B cell (primary cell): Measurements from ENCODE around the gene ZNF345. TPM values are rescaled to one million over a fixed set of nuclear protein-coding genes. Genes with fewer than 3 reads are reported as not detected.

Experiments used
- ATAC-seq: fragments of 200-7000 bp; cut with Tn5 transposase; one replicate; pipeline ENCODE4 v1.10.0; 2021; ENCODE audit warnings: low read depth, mild to moderate bottlenecking, moderate number of reproducible peaks, moderate library complexity
- CTCF ChIA-PET: fragments of 350-600 bp; sonication (Branson Sonifier 250); formaldehyde crosslinking; loops from one replicate; lab custom pipeline; 2021; ENCODE audit warnings: antibody characterized with exemption, inconsistent platforms; lab: Charles Lee
- POLR2A ChIA-PET: fragments of 350-600 bp; sonication (Branson Sonifier 250); formaldehyde crosslinking; loops from one replicate; lab custom pipeline; 2021; ENCODE audit warnings: antibody characterized with exemption; lab: Charles Lee
- DNase-seq: peaks from one replicate; pipeline ENCODE4 v3.0.0; 2013
- H2AFZ ChIP-seq: 2 replicates; pipeline ENCODE4 v1.6.1; 2012; ENCODE audit warnings: mild to moderate bottlenecking, low read depth, low read length; ENCODE audit not compliant: insufficient read depth, poor library complexity, severe bottlenecking
- H3K27ac ChIP-seq, 2 donors: 1 replicate in 1 of 2; 2 replicates in 1 of 2; pipeline ENCODE4 v1.5.1; 2012 to 2013; ENCODE audit warnings: low read length in 2 of 2, mild to moderate bottlenecking in 2 of 2, moderate library complexity in 1 of 2
- H3K27me3 ChIP-seq, 4 experiments: fragments of 200-600 bp in 1 of 4; sonication (generic) in 1 of 4; replicated peaks in 1 of 4; 1 replicate in 2 of 4; 2 replicates in 2 of 4; pipeline versions ENCODE4 v1.6.1 to v1.7.0; 2013 to 2016; ENCODE audit warnings: low read length in 3 of 4, mild to moderate bottlenecking in 2 of 4, mixed read lengths in 1 of 4, moderate library complexity in 1 of 4; ENCODE audit not compliant: insufficient read depth in 4 of 4, control insufficient read depth in 3 of 4; ENCODE audit errors: control extremely low read depth in 1 of 4
- H3K36me3 ChIP-seq, 2 experiments: replicated peaks in 1 of 2; 1 replicate in 1 of 2; 2 replicates in 1 of 2; pipeline versions ENCODE4 v1.6.1 to v1.7.1; 2013; ENCODE audit warnings: low read length in 1 of 2; ENCODE audit not compliant: insufficient read depth in 2 of 2, control insufficient read depth in 1 of 2; ENCODE audit errors: control extremely low read depth in 1 of 2, extremely low read depth in 1 of 2
- H3K4me1 ChIP-seq, 2 donors: fragments of 200-600 bp in 1 of 2; sonication (generic) in 1 of 2; 1 replicate in 1 of 2; 2 replicates in 1 of 2; pipeline versions ENCODE4 v1.5.1 to v1.6.1; 2013 to 2017; ENCODE audit warnings: low read length in 2 of 2; ENCODE audit not compliant: control insufficient read depth in 2 of 2, insufficient read depth in 2 of 2
- H3K4me2 ChIP-seq: replicated peaks from 2 replicates; pipeline ENCODE3; 2012; ENCODE audit warnings: mild to moderate bottlenecking, low read depth, low read length; ENCODE audit not compliant: poor library complexity, severe bottlenecking
- H3K4me3 ChIP-seq, 5 experiments: fragments of 200-600 bp in 1 of 5; sonication (generic) in 1 of 5; 1 replicate in 3 of 5; 2 replicates in 2 of 5; pipeline versions ENCODE4 v1.5.1 to v1.7.0; 2011 to 2016; ENCODE audit warnings: low read length in 4 of 5, mild to moderate bottlenecking in 4 of 5, low read depth in 2 of 5, control low read depth in 1 of 5, moderate library complexity in 1 of 5; ENCODE audit not compliant: insufficient read depth in 1 of 5; ENCODE audit errors: control extremely low read depth in 1 of 5, extremely low read depth in 1 of 5
- H3K79me2 ChIP-seq: fragments of 200-600 bp; sonication (generic); one replicate; pipeline ENCODE4 v1.6.0; 2016; ENCODE audit warnings: low read length; ENCODE audit not compliant: control insufficient read depth, insufficient read depth
- H3K9ac ChIP-seq: fragments of 200-600 bp; sonication (generic); 2 replicates; pipeline ENCODE4 v1.6.1; 2017; ENCODE audit warnings: mild to moderate bottlenecking, low read length, moderate library complexity
- H3K9me3 ChIP-seq, 3 donors: one replicate each; pipeline versions ENCODE4 v1.6.1 to v1.7.1; 2013; ENCODE audit warnings: low read length in 2 of 3; ENCODE audit not compliant: control insufficient read depth in 2 of 3, insufficient read depth in 1 of 3; ENCODE audit errors: control extremely low read depth in 1 of 3
- H4K20me1 ChIP-seq: 2 replicates; pipeline ENCODE4 v1.6.0; 2012; ENCODE audit warnings: mild to moderate bottlenecking, low read length; ENCODE audit not compliant: insufficient read depth, control insufficient read depth, poor library complexity, severe bottlenecking
- H3K27ac Mint-ChIP-seq: one replicate; pipeline ENCODE4 v1.8.0; 2021; ENCODE audit warnings: mixed read lengths
- H3K27me3 Mint-ChIP-seq: one replicate; pipeline ENCODE4 v1.8.0; 2021; ENCODE audit warnings: mixed read lengths
- H3K4me1 Mint-ChIP-seq: one replicate; pipeline ENCODE4 v1.8.0; 2021; ENCODE audit warnings: mixed read lengths
- H3K4me3 Mint-ChIP-seq: one replicate; pipeline ENCODE4 v1.8.0; 2021; ENCODE audit warnings: mixed read lengths
- H3K9me3 Mint-ChIP-seq: one replicate; pipeline ENCODE4 v1.8.0; 2022; ENCODE audit warnings: mixed read lengths; ENCODE audit not compliant: insufficient read depth
- CTCF ChIP-seq: fragments of 200-600 bp; IDR thresholded peaks from one replicate; pipeline ENCODE4 v1.8.0; 2022; ENCODE audit warnings: antibody characterized with exemption, mild to moderate bottlenecking
- EZH2 ChIP-seq: IDR thresholded peaks from 2 replicates; pipeline ENCODE4 v1.6.1; 2012; ENCODE audit warnings: borderline replicate concordance, low read depth, mild to moderate bottlenecking, moderate library complexity, low read length; ENCODE audit not compliant: insufficient read depth, poor library complexity, severe bottlenecking
- WGBS: methylation state at CpG from one replicate; pipeline ENCODE4 v1.1.5; 2013; ENCODE audit warnings: missing lambda C conversion rate; ENCODE audit not compliant: insufficient coverage; 5-methylcytosine and 5-hydroxymethylcytosine counted together
- intact Hi-C: fragments of 100-400 bp; cut with micrococcal nuclease; formaldehyde crosslinking; loops from one replicate; pipeline ENCODE4 v1.10.0; 2022
- polyA plus RNA-seq: library from polyadenylated mRNA; depleted of rRNA; stranded (reverse); fragments of >200 nt; gene quantifications from 2 replicates; pipeline ENCODE4 v1.2.3, GENCODE V29; 2012
- total RNA-seq, 2 donors: library from RNA; stranded (reverse); fragments of 120-200 nt in 1 of 2; gene quantifications; 1 replicate in 1 of 2; 2 replicates in 1 of 2; pipeline versions ENCODE4 v1.2.3 to v1.2.4, GENCODE V29; 2013 to 2022

Gene ZNF345
- total and polyA plus RNA-seq, 2 donors (not counting 1 experiment from before 2014, with no cell fraction given), result 6.2 to 19.5 TPM

- intact Hi-C loops, result no loop called here
- peaks cover 12 to 23% of the 10 kb centered on the region in 2 experiments for H3K36me3 ChIP-seq
- peaks cover 28% of the 10 kb centered on the region for H3K9me3 Mint-ChIP-seq
These were observed 26.6 kb downstream of the ZNF345 start for GRCh38 chr19:36876993-36877938.

GRCh38 chr19:36891768-36892357 lies 41.2 kb downstream of the ZNF345 start:
- Histone ChIP-seq H3K27ac (no peak overlapping the region), H3K4me3 (peak overlapping the region in 1 of 5 experiments; percentile 13), H3K4me1 (no peaks in the 10 kb centered on the region), H3K79me2 (no peaks in the 10 kb centered on the region), H3K4me2 (no peak overlapping the region), H2AFZ (no peak overlapping the region), H3K9me3 (peaks cover 39 to 91% (median 41%) of the 10 kb centered on the region in 3 donors), H3K36me3 (peaks cover 27 to 44% of the 10 kb centered on the region in 2 experiments), H4K20me1 (no peaks in the 10 kb centered on the region), H3K27me3 (no peaks in the 10 kb centered on the region), H3K9ac (no peak overlapping the region)
- ChIA-PET POLR2A (no interaction called here), CTCF (no interaction called here)
- ATAC-seq, result no peak
- DNase-seq, result no peak
- Mint-ChIP-seq H3K9me3 (peaks cover 32% of the 10 kb centered on the region), H3K4me3 (no peak overlapping the region), H3K27ac (no peak overlapping the region), H3K27me3 (no peaks in the 10 kb centered on the region), H3K4me1 (no peaks in the 10 kb centered on the region)
- intact Hi-C loops, result no loop called here
- WGBS, result no CpG with 5 or more reads among the region's 3 CpGs
- TF ChIP-seq CTCF, result no peak
- TF ChIP-seq EZH2, result no peak

More at GRCh38 chr19:36876993-36877938, 26.6 kb downstream of the ZNF345 start:
- H3K27me3 Mint-ChIP-seq, result no peaks in the 10 kb centered on the region
- H3K4me1 Mint-ChIP-seq, result no peaks in the 10 kb centered on the region
- Histone ChIP-seq H4K20me1 (no peaks in the 10 kb centered on the region), H3K27ac (no peak overlapping the region), H2AFZ (no peak overlapping the region), H3K27me3 (no peaks in the 10 kb centered on the region), H3K9me3 (peaks cover 33 to 91% (median 37%) of the 10 kb centered on the region in 3 donors), H3K79me2 (peaks cover 3% of the 10 kb centered on the region), H3K4me2 (no peak overlapping the region), H3K9ac (no peak overlapping the region), H3K4me3 (peak overlapping the region in 1 of 5 experiments; percentile 17), H3K4me1 (no peaks in the 10 kb centered on the region)
- no peak overlapping the region for H3K27ac Mint-ChIP-seq
- 100% methylated on average over 6 of the region's 10 CpGs for WGBS
- CTCF ChIA-PET, result no interaction called here
- DNase-seq (no peak), ATAC-seq (no peak)
- no peak overlapping the region for H3K4me3 Mint-ChIP-seq
- TF ChIP-seq EZH2, result no peak
- POLR2A ChIA-PET, result interaction anchor here (0.6 kb wide), 1 partner anchor 13 kb away, joined by 5 read pairs; no protein-coding TSS in a partner anchor
